Prostate gland (tissue), 2 donors: Measurements from ENCODE around the gene GJB5. TPM values are rescaled to one million over a fixed set of nuclear protein-coding genes. Genes with fewer than 3 reads are reported as not detected.

ENCODE experiments used
- DNase-seq: peaks from one replicate; pipeline ENCODE4 v3.0.0-alpha.2; 2019; ENCODE audit warnings: low spot score
- H3K27ac ChIP-seq, 2 donors: fragments of 200-600 bp; sonication (generic); 2 replicates each; pipeline ENCODE4 v1.5.1; 2017 to 2019
- H3K27me3 ChIP-seq: fragments of 200-600 bp; sonication (generic); replicated peaks from 2 replicates; pipeline ENCODE4 v1.5.1; 2019; ENCODE audit not compliant: insufficient read depth
- H3K36me3 ChIP-seq, 2 donors: fragments of 200-600 bp; sonication (generic); 1 replicate in 1 of 2; 2 replicates in 1 of 2; pipeline versions ENCODE4 v1.5.1 to v1.8.1; 2017 to 2019
- H3K4me1 ChIP-seq: fragments of 200-600 bp; sonication (generic); replicated peaks from 2 replicates; pipeline ENCODE4 v1.5.1; 2019
- H3K4me3 ChIP-seq, 2 donors: fragments of 200-600 bp; sonication (generic); 2 replicates each; pipeline ENCODE4 v1.5.1; 2017 to 2019
- H3K9me3 ChIP-seq: fragments of 200-600 bp; sonication (generic); 2 replicates; pipeline ENCODE4 v1.5.1; 2017
- POLR2A ChIP-seq: fragments of 450-650 bp; IDR thresholded peaks from one replicate; pipeline ENCODE4 v1.6.1; 2016; ENCODE audit warnings: antibody characterized with exemption, mild to moderate bottlenecking
- POLR2AphosphoS5 ChIP-seq: sonication (generic); formaldehyde crosslinking; IDR thresholded peaks from one replicate; pipeline ENCODE4 v1.6.1; 2017; ENCODE audit warnings: antibody characterized with exemption
- WGBS: methylation state at CpG from one replicate; pipeline ENCODE4 v1.1.5; 2018; 5-methylcytosine and 5-hydroxymethylcytosine counted together
- intact Hi-C: fragments of 100-400 bp; cut with DNase I; formaldehyde crosslinking; loops from one replicate; pipeline ENCODE4 v1.14.2; 2022
- total RNA-seq, 2 donors: library from RNA; depleted of rRNA; stranded (reverse); fragments of >200 nt; gene quantifications; one replicate each; pipeline ENCODE4 v1.1.0, GENCODE V29; 2016
- TF ChIP-seq, protein P1 (sequence below), 4 experiments: fragments of 200-600 bp in 2 of 4; fragments of 450-650 bp in 2 of 4; sonication (generic) in 2 of 4; IDR thresholded peaks; 1 replicate in 3 of 4; 2 replicates in 1 of 4; pipeline ENCODE4 v1.5.1; 2016 to 2019; ENCODE audit warnings: antibody characterized with exemption in 4 of 4, mild to moderate bottlenecking in 2 of 4, moderate library complexity in 2 of 4

The GJB5 gene
- total RNA-seq, result 1 to 10 TPM; 6.5 to 6.9 TPM

DNA sequence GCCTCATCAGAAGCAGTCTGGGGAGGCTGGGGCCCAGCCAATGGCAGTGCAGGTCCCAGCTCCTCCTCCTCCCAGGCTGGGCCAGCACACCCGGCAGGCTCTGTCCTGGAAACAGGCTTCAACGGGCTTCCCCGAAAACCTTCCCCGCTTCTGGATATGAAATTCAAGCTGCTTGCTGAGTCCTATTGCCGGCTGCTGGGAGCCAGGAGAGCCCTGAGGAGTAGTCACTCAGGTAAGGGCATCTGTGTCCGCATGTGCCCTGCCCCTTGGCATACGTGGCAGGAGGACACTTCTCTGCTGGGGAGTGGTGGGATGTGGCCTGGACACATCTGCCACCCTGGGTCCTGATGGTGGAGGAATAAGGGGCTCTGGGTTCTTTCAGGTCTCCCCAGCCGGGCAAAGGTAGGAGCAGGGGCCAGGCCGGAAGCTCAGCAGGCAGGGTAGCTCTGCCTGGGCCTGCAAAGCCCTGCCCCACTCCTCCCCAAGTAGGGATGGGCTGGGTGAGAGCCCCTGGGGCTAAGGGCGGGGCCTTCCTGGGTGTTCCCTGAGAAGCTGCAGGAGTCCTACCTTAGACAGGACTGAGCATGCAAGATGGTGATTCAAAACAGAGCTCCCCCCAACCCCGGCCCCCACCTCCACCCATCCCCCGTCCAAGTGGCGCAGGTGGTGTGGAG, at the start of gene GJB5:
Gene GJB5 (plus strand): TSS at position 84 of the 674 bp plus-strand sequence. CDS start 2,284 bp downstream, outside the sequence.
- no peaks in the 10 kb centered on the region for H3K4me1 ChIP-seq
- H3K36me3 ChIP-seq, result no peaks in the 10 kb centered on the region
- H3K27ac ChIP-seq, result peak within 1 kb of the TSS; percentile 68 to 73
- no peaks in the 10 kb centered on the region for H3K27me3 ChIP-seq
- peak; percentile 88 for DNase-seq
- peak within 1 kb of the TSS in 1 of 2 donors; percentile 13 for H3K4me3 ChIP-seq
- H3K9me3 ChIP-seq, result no peaks in the 10 kb centered on the region
- peak; percentile 46 for TF ChIP-seq POLR2AphosphoS5
- TF ChIP-seq, protein P1, sequence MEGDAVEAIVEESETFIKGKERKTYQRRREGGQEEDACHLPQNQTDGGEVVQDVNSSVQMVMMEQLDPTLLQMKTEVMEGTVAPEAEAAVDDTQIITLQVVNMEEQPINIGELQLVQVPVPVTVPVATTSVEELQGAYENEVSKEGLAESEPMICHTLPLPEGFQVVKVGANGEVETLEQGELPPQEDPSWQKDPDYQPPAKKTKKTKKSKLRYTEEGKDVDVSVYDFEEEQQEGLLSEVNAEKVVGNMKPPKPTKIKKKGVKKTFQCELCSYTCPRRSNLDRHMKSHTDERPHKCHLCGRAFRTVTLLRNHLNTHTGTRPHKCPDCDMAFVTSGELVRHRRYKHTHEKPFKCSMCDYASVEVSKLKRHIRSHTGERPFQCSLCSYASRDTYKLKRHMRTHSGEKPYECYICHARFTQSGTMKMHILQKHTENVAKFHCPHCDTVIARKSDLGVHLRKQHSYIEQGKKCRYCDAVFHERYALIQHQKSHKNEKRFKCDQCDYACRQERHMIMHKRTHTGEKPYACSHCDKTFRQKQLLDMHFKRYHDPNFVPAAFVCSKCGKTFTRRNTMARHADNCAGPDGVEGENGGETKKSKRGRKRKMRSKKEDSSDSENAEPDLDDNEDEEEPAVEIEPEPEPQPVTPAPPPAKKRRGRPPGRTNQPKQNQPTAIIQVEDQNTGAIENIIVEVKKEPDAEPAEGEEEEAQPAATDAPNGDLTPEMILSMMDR (IDR thresholded peaks at IDR 0.05), result no peak
- intact Hi-C loops, result no loop called here
- 39% methylated on average over 13 of the region's 13 CpGs for WGBS

DNA sequence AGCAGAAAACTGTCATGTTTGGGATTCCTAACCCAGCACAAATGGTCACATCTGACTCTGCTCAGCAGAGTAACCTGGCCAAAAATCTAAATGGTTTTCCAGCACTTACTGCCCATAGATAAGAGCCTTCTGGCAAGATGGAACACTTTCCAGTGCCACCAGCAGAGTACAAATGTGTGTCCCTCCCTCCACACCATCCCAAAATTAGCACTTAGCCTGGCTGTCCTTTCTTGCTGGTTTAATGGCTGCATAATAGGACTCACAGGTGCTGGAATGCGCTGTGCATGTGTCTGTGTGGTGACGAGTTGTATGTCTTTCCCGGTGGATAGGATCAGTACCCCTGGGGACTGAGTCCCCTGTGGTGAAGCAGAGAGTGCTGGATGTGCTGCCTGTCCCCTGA, 49.8 kb upstream of the GJB5 start:
- no peaks in the 10 kb centered on the region for H3K36me3 ChIP-seq
- H3K4me3 ChIP-seq, result no peak overlapping the region
- H3K9me3 ChIP-seq, result no peaks in the 10 kb centered on the region
- DNase-seq, result no peak
- WGBS, result 44% methylated on average over 3 of the region's 3 CpGs
- intact Hi-C loops, result no loop called here
- H3K27ac ChIP-seq, result no peak overlapping the region
- H3K4me1 ChIP-seq, result no peaks in the 10 kb centered on the region
- peaks cover 3% of the 10 kb centered on the region for H3K27me3 ChIP-seq
- TF ChIP-seq POLR2AphosphoS5 (no peak), POLR2A (no peak)
- TF ChIP-seq, protein P1 (IDR thresholded peaks at IDR 0.05), result no peak

DNA sequence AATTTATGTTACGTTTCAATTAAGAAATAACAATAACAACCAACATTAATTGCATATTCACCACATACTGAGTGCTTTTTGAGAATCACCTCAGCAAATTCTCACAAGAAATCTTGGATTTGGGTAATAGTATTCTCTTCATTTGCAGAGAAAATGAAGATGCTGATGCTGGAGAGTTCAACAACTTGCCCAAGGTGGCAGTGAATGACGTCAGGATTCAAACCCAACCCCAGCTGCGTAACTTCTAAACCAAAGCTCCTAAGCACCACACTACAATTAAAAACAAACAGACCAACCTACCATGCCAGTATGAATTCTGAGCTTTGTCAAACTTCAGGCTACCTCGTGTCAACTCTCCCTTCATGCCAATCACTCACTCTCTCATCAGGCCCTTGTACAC, 46.7 kb upstream of the GJB5 start:
- intact Hi-C loops, result no loop called here
- WGBS, result 83% methylated on average over 4 of the region's 4 CpGs
- Histone ChIP-seq H3K4me1 (no peaks in the 10 kb centered on the region), H3K36me3 (no peaks in the 10 kb centered on the region), H3K4me3 (no peak overlapping the region), H3K27me3 (peaks cover 3% of the 10 kb centered on the region), H3K9me3 (no peaks in the 10 kb centered on the region), H3K27ac (no peak overlapping the region)
- no peak for DNase-seq
- TF ChIP-seq POLR2A (no peak), POLR2AphosphoS5 (no peak)
- TF ChIP-seq, protein P1 (IDR thresholded peaks at IDR 0.05), result no peak

DNA sequence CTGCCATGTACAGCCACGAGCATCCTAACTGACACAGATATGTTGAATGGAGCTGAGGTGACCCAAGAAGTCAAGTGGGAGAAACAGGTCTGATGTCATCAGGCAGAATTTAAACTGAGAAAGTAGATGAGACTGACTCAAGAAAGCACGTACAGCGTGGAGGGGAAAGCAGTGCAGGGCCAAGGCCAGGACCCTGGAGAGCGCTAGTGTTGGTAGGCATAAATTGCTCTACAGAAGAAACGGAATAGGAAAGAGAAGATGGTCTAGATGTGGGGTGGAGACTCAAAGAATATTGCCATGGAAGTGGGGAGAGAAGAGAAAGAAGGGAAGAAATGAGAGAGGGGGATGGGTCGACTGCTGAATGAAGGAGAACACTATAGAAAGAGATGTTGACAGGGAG, 45.3 kb upstream of the GJB5 start:
- 36% methylated on average over 6 of the region's 6 CpGs for WGBS
- no peaks in the 10 kb centered on the region for H3K36me3 ChIP-seq
- no peaks in the 10 kb centered on the region for H3K4me1 ChIP-seq
- H3K9me3 ChIP-seq, result no peaks in the 10 kb centered on the region
- TF ChIP-seq POLR2A (no peak), POLR2AphosphoS5 (no peak)
- TF ChIP-seq, protein P1 (IDR thresholded peaks at IDR 0.05), result no peak
- no peak for DNase-seq
- H3K27me3 ChIP-seq, result no peaks in the 10 kb centered on the region
- no peak overlapping the region for H3K4me3 ChIP-seq
- intact Hi-C loops, result no loop called here
- no peak overlapping the region for H3K27ac ChIP-seq

DNA sequence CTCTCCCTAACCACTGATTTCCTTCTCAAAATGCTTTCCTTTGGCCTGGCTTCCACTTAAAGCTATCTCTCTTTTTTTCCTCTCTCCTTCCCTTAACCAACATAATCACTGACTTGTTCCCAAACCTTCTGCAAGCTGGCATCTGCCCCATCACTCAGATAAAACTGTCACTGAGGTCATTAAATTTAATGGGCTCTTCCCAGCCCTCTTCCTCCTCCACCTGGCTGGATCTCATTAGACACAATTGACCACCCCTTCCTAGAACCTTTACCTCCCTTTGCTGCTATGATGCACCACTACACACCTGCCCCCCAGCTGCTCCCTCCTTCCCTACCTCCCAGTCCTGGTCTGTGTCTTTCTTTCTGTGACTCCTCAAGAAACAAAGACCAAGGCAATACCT, 44.0 kb upstream of the GJB5 start:
- intact Hi-C loops, result no loop called here
- Histone ChIP-seq H3K9me3 (no peaks in the 10 kb centered on the region), H3K27me3 (no peaks in the 10 kb centered on the region), H3K4me1 (no peaks in the 10 kb centered on the region), H3K4me3 (no peak overlapping the region), H3K36me3 (no peaks in the 10 kb centered on the region), H3K27ac (no peak overlapping the region)
- TF ChIP-seq, protein P1 (IDR thresholded peaks at IDR 0.05), result no peak
- TF ChIP-seq POLR2A, result no peak
- TF ChIP-seq POLR2AphosphoS5, result no peak
- no peak for DNase-seq
